Cardiac muscle cell (in vitro differentiated cells and primary cell): Measurements from ENCODE around the gene KRTAP12-4. TPM values are rescaled to one million over a fixed set of nuclear protein-coding genes. Genes with fewer than 3 reads are reported as not detected.

Source experiments
- DNase-seq, 2 donors: peaks; one replicate each; pipeline versions ENCODE4 v3.0.0 to v3.0.0-alpha.2; 2010 to 2017; ENCODE audit warnings: low read depth in 1 of 2, low spot score in 1 of 2
- H3K27ac ChIP-seq: fragments of 200-600 bp; sonication (generic); 2 replicates; pipeline ENCODE4 v1.5.1; 2016
- H3K27me3 ChIP-seq: fragments of 200-600 bp; sonication (generic); 2 replicates; pipeline ENCODE4 v1.6.0; 2016; ENCODE audit warnings: control low read depth
- H3K36me3 ChIP-seq: fragments of 200-600 bp; sonication (generic); 2 replicates; pipeline ENCODE4 v1.5.1; 2016; ENCODE audit warnings: control low read depth
- H3K4me1 ChIP-seq: fragments of 200-600 bp; sonication (generic); 2 replicates; pipeline ENCODE4 v1.8.1; 2017; ENCODE audit warnings: low read depth, mild to moderate bottlenecking, mixed run types
- H3K4me3 ChIP-seq: fragments of 200-600 bp; sonication (generic); 2 replicates; pipeline ENCODE4 v1.5.1; 2016; ENCODE audit warnings: mild to moderate bottlenecking
- H3K9me3 ChIP-seq: fragments of 200-600 bp; sonication (generic); 2 replicates; pipeline ENCODE4 v1.5.1; 2017; ENCODE audit warnings: low read depth, mild to moderate bottlenecking, control low read depth
- polyA plus RNA-seq: library from polyadenylated mRNA; unstranded; fragments of >200 nt; fragmentation: Nextera tagmentation; extraction: Ambion mirVana; gene quantifications from 2 replicates; pipeline ENCODE4 v1.2.1, GENCODE V29; 2016
- total RNA-seq: library from RNA; depleted of rRNA; stranded (reverse); fragments of >200 nt; gene quantifications from 2 replicates; pipeline ENCODE4 v1.2.3, GENCODE V29; 2016
- TF ChIP-seq, protein P1 (sequence below): IDR thresholded peaks from 2 replicates; pipeline ENCODE4 v1.5.1; 2012; ENCODE audit warnings: low read depth, mild to moderate bottlenecking, low read length

The KRTAP12-4 gene
- total and polyA plus RNA-seq, 2 experiments from 2014 or later = not detected

DNA sequence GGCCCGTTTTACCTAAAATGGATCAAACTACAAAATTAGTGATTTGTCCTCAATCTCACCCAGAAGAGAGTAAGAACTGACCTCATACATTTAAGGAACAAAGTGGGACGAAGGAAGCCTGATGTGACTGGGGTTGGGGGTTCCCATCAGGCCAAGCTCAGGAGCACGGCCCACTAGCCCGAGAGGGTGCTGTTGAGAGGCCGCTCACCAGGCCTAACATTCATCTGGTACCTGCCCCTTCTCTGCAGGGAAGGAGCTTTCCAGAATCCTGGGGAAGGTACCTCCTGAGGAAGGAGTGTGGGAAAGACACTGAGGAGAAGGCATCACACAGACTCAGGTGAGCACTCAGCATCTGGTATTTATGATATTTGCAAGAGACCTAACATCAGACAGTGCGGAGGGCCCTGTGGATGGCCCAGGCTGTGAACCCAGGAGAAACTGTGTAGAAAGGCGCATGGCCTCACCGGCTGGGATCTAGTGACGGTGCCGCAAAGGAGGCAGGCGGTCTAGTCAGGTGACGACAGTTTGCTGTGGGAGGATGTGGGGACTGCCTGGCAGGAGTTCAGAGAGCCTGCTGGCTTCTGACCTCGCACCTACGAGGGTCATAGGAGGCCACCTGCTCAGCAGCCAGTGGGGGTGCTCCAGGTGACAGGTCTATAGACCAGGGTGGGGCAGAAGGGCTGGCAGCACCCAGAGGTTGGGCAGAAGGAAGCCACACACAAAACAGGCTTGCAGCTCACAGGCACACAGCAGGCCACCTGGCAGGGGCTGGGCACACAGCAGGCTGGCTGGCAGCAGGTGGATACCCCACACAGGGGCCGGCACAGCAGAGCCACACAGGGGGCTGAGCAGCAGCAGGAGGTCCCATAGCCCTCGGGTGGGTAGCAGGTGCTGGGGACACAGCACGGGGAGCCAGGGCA is 543 bp downstream of the KRTAP12-4 start:
- no peak overlapping the region for H3K4me3 ChIP-seq
- no peaks in the 10 kb centered on the region for H3K9me3 ChIP-seq
- TF ChIP-seq, protein P1, sequence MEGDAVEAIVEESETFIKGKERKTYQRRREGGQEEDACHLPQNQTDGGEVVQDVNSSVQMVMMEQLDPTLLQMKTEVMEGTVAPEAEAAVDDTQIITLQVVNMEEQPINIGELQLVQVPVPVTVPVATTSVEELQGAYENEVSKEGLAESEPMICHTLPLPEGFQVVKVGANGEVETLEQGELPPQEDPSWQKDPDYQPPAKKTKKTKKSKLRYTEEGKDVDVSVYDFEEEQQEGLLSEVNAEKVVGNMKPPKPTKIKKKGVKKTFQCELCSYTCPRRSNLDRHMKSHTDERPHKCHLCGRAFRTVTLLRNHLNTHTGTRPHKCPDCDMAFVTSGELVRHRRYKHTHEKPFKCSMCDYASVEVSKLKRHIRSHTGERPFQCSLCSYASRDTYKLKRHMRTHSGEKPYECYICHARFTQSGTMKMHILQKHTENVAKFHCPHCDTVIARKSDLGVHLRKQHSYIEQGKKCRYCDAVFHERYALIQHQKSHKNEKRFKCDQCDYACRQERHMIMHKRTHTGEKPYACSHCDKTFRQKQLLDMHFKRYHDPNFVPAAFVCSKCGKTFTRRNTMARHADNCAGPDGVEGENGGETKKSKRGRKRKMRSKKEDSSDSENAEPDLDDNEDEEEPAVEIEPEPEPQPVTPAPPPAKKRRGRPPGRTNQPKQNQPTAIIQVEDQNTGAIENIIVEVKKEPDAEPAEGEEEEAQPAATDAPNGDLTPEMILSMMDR = no peak
- H3K4me1 ChIP-seq = no peaks in the 10 kb centered on the region
- no peaks in the 10 kb centered on the region for H3K36me3 ChIP-seq
- no peak overlapping the region for H3K27ac ChIP-seq
- DNase-seq = no peak
- no peaks in the 10 kb centered on the region for H3K27me3 ChIP-seq

DNA sequence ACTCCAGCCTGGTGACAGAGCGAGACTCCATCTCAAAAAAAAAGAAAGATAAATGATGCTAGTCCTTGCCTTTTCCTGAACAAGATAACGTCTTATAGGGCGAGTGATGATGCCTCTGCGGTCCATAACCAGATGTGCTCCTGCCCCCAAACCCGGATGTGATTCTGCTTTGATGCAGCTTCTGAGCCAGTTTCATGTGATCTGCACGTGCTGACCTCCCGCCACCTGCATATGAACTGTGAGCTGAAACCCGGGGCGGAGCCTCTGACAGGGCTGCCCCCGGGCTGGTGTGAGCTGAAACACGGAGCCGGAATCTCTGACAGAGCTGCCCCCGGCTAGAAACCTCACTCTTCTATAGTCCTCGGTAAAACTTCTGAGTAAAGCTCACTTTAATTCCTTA is 1.3 kb downstream of the KRTAP12-4 start:
- TF ChIP-seq, protein P1 = no peak
- Histone ChIP-seq H3K9me3 (no peaks in the 10 kb centered on the region), H3K4me3 (no peak overlapping the region), H3K36me3 (no peaks in the 10 kb centered on the region), H3K27ac (no peak overlapping the region), H3K27me3 (no peaks in the 10 kb centered on the region), H3K4me1 (no peaks in the 10 kb centered on the region)
- no peak for DNase-seq

DNA sequence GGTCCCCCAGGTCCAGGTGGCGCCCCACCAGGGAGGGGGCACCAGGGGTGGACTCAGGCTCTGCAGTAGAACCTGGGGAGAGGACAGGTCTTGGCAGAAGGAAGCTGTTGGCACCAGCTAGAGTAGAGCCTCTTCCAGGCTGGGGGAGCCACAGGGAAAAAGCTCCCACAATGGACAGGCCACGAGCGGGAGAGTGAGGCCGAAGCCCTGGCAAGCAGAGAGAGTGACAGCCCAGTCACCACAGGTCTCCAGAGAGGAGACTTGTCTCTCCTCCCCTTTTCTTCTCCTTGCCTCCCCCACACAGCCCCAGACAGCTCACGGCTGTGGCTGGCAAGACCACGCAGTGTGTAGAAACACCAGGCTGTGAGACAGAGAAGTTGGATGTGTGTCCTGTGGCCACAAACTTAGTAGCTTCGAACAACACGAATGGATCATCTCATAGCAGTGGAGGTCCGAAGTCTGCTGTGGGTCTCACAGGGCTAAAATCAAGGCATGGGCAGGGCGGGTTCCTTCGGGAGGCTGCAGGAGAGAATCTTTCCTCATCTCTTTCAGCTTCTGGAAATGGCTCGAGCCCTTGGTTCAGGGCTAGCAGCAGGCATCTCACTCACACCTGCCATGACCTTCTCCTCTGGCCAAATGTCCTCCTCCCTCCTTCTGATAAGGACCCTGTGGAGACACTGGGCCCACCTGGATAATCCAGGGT is 3.3 kb downstream of the KRTAP12-4 start:
- no peak for DNase-seq
- Histone ChIP-seq H3K4me3 (no peak overlapping the region), H3K4me1 (no peaks in the 10 kb centered on the region), H3K27me3 (no peaks in the 10 kb centered on the region), H3K36me3 (no peaks in the 10 kb centered on the region), H3K27ac (no peak overlapping the region), H3K9me3 (no peaks in the 10 kb centered on the region)
- TF ChIP-seq, protein P1 = no peak

DNA sequence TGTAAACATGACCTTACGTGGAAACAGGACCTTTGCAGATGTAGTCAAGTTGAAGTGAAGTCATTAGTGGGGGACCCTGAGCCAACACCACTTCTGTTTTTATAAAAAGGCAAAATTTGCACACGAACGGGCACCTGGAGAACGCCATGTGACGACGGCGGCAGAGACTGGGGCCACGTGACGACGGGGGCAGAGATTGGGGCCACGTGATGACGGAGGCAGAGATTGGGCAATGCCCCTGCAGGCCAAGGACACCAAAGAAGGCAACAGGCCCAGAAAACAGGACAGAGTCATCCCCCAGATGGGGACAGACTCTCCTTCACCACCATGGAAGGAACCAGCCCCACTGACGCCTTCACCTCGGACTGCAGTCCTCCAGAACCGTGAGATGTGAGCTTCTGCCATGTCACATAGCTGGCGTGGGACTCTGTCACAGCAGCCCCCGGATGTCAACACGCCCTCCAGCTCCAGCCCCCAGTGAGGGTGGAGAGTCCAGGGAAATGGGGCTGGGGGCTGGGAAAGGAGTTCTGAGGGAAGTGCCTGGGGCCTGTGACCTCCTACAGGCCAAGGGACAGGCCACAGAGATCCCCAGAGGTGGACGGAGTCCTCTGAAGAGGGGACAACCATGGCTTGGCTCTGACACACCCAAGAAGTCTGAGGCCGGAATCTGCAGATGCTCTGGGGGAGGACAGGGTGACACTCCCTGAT is 4.0 kb downstream of the KRTAP12-4 start:
- Histone ChIP-seq H3K9me3 (no peaks in the 10 kb centered on the region), H3K27ac (no peak overlapping the region), H3K4me3 (no peak overlapping the region), H3K36me3 (no peaks in the 10 kb centered on the region), H3K27me3 (no peaks in the 10 kb centered on the region), H3K4me1 (no peaks in the 10 kb centered on the region)
- no peak for DNase-seq
- TF ChIP-seq, protein P1 = no peak

DNA sequence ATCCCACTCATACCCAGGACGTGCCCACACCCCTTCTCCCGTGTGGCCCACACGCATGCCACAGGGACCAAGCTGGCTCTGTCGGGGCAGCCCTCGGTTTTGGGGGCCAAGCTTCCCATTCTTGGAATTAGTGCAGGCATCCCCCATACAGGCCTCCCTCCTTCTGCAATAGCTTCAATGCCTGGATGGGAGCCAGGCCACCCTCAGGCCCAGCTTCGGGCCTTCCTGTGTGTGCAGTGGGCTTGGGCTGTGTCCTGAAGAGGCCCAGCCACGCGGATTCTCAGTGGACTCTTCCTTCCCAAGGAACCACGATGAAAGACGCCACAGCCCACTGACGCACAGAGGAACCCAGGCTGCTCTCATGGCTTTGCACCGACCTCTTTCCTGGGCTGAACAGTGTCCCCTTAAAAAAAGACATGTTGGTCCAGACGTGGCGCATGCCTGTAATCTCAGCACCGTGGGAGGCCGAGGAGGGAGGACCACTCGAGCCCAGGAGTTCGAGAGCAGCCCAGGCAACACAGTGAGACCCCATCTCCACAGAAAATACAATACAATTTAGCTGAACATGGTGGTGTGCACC is 4.8 kb downstream of the KRTAP12-4 start:
- no peak overlapping the region for H3K4me3 ChIP-seq
- TF ChIP-seq, protein P1 = no peak
- no peaks in the 10 kb centered on the region for H3K4me1 ChIP-seq
- DNase-seq = no peak
- no peak overlapping the region for H3K27ac ChIP-seq
- H3K27me3 ChIP-seq = no peaks in the 10 kb centered on the region
- no peaks in the 10 kb centered on the region for H3K9me3 ChIP-seq
- no peaks in the 10 kb centered on the region for H3K36me3 ChIP-seq
